Activated B cell treated with CpG ODN at 0.5 μM for 24 hours (primary cell): ENCODE measurements around the gene RBM25. TPM values are rescaled to one million over a fixed set of nuclear protein-coding genes. Genes with fewer than 3 reads are reported as not detected.
A peak's percentile ranks its signal among the peaks of the same experiment; 100 is the strongest.

Source experiments
- ATAC-seq: fragments of 200-7000 bp; cut with Tn5 transposase; one replicate; pipeline ENCODE4 v1.10.0; 2021; ENCODE audit warnings: low read depth, mild to moderate bottlenecking, moderate library complexity
- CTCF ChIA-PET: fragments of 350-600 bp; sonication (Branson Sonifier 250); formaldehyde crosslinking; loops from one replicate; lab custom pipeline; 2021; ENCODE audit warnings: antibody characterized with exemption; lab: Charles Lee
- POLR2A ChIA-PET: fragments of 350-600 bp; sonication (Branson Sonifier 250); formaldehyde crosslinking; loops from one replicate; lab custom pipeline; 2021; ENCODE audit warnings: antibody characterized with exemption; lab: Charles Lee
- DNase-seq: peaks from one replicate; pipeline ENCODE4 v3.0.0; 2022
- H3K27ac Mint-ChIP-seq: one replicate; pipeline ENCODE4 v1.8.0; 2020; ENCODE audit warnings: mixed read lengths
- H3K27me3 Mint-ChIP-seq: one replicate; pipeline ENCODE4 v1.8.0; 2021; ENCODE audit warnings: mixed read lengths
- H3K36me3 Mint-ChIP-seq: one replicate; pipeline ENCODE4 v1.8.0; 2021; ENCODE audit warnings: low read depth, mixed read lengths
- H3K4me1 Mint-ChIP-seq: one replicate; pipeline ENCODE4 v1.8.0; 2021; ENCODE audit warnings: mixed read lengths
- H3K4me3 Mint-ChIP-seq: one replicate; pipeline ENCODE4 v1.8.0; 2020; ENCODE audit warnings: mild to moderate bottlenecking, mixed read lengths
- H3K9me3 Mint-ChIP-seq: one replicate; pipeline ENCODE4 v1.8.0; 2020; ENCODE audit warnings: mixed read lengths
- intact Hi-C: fragments of 100-400 bp; cut with micrococcal nuclease; formaldehyde crosslinking; loops from one replicate; pipeline ENCODE4 v1.15.1; 2024
- total RNA-seq: library from RNA; stranded (reverse); gene quantifications from 2 replicates; pipeline ENCODE4 v1.2.3, GENCODE V29; 2022
- TF ChIP-seq, protein P1 (sequence below): fragments of 200-600 bp; IDR thresholded peaks from one replicate; pipeline ENCODE4 v1.8.0; 2022; ENCODE audit warnings: antibody characterized with exemption, mild to moderate bottlenecking

RBM25 gene
- total RNA-seq, 1 donor from 2014 or later: 123 TPM

- TF ChIP-seq, protein P1, sequence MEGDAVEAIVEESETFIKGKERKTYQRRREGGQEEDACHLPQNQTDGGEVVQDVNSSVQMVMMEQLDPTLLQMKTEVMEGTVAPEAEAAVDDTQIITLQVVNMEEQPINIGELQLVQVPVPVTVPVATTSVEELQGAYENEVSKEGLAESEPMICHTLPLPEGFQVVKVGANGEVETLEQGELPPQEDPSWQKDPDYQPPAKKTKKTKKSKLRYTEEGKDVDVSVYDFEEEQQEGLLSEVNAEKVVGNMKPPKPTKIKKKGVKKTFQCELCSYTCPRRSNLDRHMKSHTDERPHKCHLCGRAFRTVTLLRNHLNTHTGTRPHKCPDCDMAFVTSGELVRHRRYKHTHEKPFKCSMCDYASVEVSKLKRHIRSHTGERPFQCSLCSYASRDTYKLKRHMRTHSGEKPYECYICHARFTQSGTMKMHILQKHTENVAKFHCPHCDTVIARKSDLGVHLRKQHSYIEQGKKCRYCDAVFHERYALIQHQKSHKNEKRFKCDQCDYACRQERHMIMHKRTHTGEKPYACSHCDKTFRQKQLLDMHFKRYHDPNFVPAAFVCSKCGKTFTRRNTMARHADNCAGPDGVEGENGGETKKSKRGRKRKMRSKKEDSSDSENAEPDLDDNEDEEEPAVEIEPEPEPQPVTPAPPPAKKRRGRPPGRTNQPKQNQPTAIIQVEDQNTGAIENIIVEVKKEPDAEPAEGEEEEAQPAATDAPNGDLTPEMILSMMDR: no peak
- Mint-ChIP-seq H3K27ac (no peak overlapping the region), H3K27me3 (no peaks in the 10 kb centered on the region), H3K4me1 (peaks cover 50% of the 10 kb centered on the region), H3K4me3 (peak overlapping the region; percentile 89), H3K9me3 (no peaks in the 10 kb centered on the region), H3K36me3 (peaks cover 28% of the 10 kb centered on the region)
- DNase-seq: no peak
- ChIA-PET POLR2A (interaction anchor here (0.7 to 2.3 kb wide), 2 partner anchors 33 to 651 kb away, joined by 6 to 64 read pairs; partner anchors contain the start of gene RBM25), CTCF (no interaction called here)
- no peak for ATAC-seq
- intact Hi-C loops: no loop called here
Measured at GRCh38 chr14:73025544-73025943, 32.8 kb upstream of the RBM25 start.

DNA sequence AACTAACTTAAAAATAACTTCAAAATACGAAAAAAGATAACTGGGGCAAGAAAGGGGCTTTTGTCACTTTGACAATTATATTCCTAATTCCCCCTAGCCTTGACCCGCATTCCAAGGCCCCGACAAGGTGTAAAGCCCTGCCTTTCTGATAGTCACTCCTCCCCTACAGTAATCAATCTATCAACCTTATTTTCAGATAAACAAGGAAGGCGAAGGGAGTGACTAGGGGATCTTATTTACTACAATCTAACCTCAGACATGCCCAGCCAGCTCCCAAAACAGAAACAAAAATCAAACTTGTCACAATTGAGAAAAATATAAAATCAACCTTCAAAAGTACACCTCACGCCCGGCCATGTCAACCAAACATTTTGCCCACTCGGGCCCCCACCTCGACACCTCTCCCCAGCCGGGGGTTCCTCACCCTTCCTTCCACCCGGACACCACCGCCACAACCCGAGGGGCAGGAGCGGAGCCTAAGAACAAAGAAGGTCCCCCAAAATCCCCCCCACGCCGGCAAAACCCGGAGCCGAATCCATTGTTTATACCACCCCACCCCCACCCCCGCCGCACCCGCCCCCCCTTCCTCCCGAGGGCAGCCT lies 32.0 kb upstream of the RBM25 start:
- H3K4me1 Mint-ChIP-seq: peaks cover 49% of the 10 kb centered on the region
- intact Hi-C loops: no loop called here
- peaks cover 28% of the 10 kb centered on the region for H3K36me3 Mint-ChIP-seq
- no peaks in the 10 kb centered on the region for H3K9me3 Mint-ChIP-seq
- no peak for DNase-seq
- ChIA-PET POLR2A (interaction anchor here (0.6 to 2.3 kb wide), 7 partner anchors 18 to 133 kb away, joined by 3 to 64 read pairs (median 5); partner anchors contain the start of genes DCAF4, DPF3, PSEN1 and RBM25), CTCF (no interaction called here)
- TF ChIP-seq, protein P1: no peak
- H3K27ac Mint-ChIP-seq: peak overlapping the region; percentile 69
- no peaks in the 10 kb centered on the region for H3K27me3 Mint-ChIP-seq
- ATAC-seq: no peak
- peak overlapping the region; percentile 89 for H3K4me3 Mint-ChIP-seq

DNA sequence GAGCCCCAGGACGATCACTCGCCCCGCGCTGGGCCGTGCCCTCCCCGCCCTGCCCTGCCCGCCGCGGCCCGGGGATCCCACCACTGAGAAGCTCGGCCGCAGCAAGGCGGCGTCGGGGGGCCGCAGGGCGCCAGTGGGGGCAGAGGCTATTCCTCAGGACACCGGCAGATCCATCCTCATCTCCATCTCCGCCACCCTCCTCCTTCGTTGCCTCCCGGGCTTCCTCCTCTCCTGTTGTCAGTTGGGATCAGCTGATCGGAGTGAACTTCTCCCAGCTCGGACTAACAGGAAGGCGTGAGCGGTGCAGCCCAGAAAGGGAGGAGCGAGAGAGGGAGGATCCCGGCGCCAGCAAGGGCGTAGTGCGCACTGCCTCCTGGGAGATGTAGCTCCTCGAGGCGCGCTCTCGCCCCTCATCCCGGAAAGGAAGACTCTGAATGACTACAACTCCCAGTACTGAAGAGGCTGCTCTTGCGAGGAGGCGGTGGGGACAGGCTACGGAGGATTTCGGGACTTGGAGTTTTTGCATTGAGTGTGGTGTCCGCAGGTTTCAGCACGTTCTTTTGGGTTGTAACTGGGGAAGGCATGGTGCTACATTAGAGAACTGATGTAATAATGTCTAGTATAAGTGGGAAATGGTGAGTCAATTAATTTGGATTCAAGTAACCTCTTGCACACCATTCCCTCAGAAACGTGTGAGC lies 31.3 kb upstream of the RBM25 start, which contains the start of gene ZFYVE1:
TSS of gene ZFYVE1 (minus strand) at position 262 of the 698 bp plus-strand sequence. CDS start 2,598 bp downstream, outside the sequence.
- ChIA-PET POLR2A (interaction anchor here (0.6 to 2.3 kb wide), 9 partner anchors 8 to 133 kb away, joined by 3 to 64 read pairs (median 5); partner anchors contain the start of genes DCAF4, DPF3, PSEN1 and RBM25), CTCF (interaction anchor here (0.9 kb wide), 1 partner anchor 31 kb away, joined by 3 read pairs; the partner anchor contains the start of gene RBM25)
- peaks cover 42% of the 10 kb centered on the region for H3K4me1 Mint-ChIP-seq
- no peaks in the 10 kb centered on the region for H3K27me3 Mint-ChIP-seq
- TF ChIP-seq, protein P1: no peak
- peak within 1 kb of the TSS; percentile 98 for H3K4me3 Mint-ChIP-seq
- peak; percentile 76 for DNase-seq
- no peaks in the 10 kb centered on the region for H3K9me3 Mint-ChIP-seq
- peak within 1 kb of the TSS; percentile 88 for H3K27ac Mint-ChIP-seq
- intact Hi-C loops: loop anchor here (1.0 kb wide), 4 partner anchors 31 to 1057 kb away; partner anchors contain the start of genes ALDH6A1, DCAF4, LIN52 and PSEN1
- ATAC-seq: peak; percentile 99
- H3K36me3 Mint-ChIP-seq: peaks cover 21% of the 10 kb centered on the region

- intact Hi-C loops: loop anchor here (1.0 kb wide), 4 partner anchors 31 to 1057 kb away; partner anchors contain the start of genes ALDH6A1, DCAF4, LIN52 and PSEN1
- H3K4me1 Mint-ChIP-seq: peaks cover 37% of the 10 kb centered on the region
Measured at GRCh38 chr14:73027546-73027945, 30.8 kb upstream of the RBM25 start.

More at GRCh38 chr14:73027546-73027945, 30.8 kb upstream of the RBM25 start:
- POLR2A ChIA-PET: interaction anchor here (0.6 to 2.3 kb wide), 6 partner anchors 8 to 134 kb away, joined by 3 to 64 read pairs (median 5); partner anchors contain the start of genes DCAF4, DPF3, PSEN1 and RBM25
- peaks cover 17% of the 10 kb centered on the region for H3K36me3 Mint-ChIP-seq
- H3K27me3 Mint-ChIP-seq: no peaks in the 10 kb centered on the region
- peak overlapping the region; percentile 98 for H3K4me3 Mint-ChIP-seq
- DNase-seq (no peak), ATAC-seq (no peak)
- TF ChIP-seq, protein P1: no peak
- H3K27ac Mint-ChIP-seq: peak overlapping the region; percentile 88
- CTCF ChIA-PET: interaction anchor here (0.9 kb wide), 1 partner anchor 31 kb away, joined by 3 read pairs; the partner anchor contains the start of gene RBM25
- H3K9me3 Mint-ChIP-seq: no peaks in the 10 kb centered on the region
